Measurements from ENCODE around the gene OR8I2.
"Not testable (repeated sequence)": the region's sequence is repeated elsewhere in the genome, so short reads cannot be mapped to it uniquely, and the experiment has no call there.

The OR8I2 gene

GRCh38 chr11:56093008-56093407, at the start of gene OR8I2:
TSS of gene OR8I2 (plus strand) at chr11:56093308. CDS start at chr11:56093308, 0 bp downstream.
- H3K4me1 ChIP-seq (ENCODE audit: insufficient read depth, low read length): no peaks in the 10 kb centered on the region
- no peak within 1 kb of the TSS for H3K4me3 ChIP-seq (ENCODE audit: low read length)
- H3K9ac ChIP-seq (ENCODE audit: low read depth, low read length): no peak within 1 kb of the TSS
- H3K36me3 ChIP-seq (ENCODE audit: insufficient read depth, low read depth, low read length): no peaks in the 10 kb centered on the region
- H3K27ac ChIP-seq (ENCODE audit: low read length): no peak within 1 kb of the TSS
- H3K27me3 ChIP-seq (ENCODE audit: insufficient read depth, low read length): no peaks in the 10 kb centered on the region
- no peaks in the 10 kb centered on the region for H3K9me3 ChIP-seq (ENCODE audit: insufficient read depth, low read depth, low read length)

- no peaks in the 10 kb centered on the region for H3K36me3 ChIP-seq (ENCODE audit: insufficient read depth, low read depth, low read length)
- H3K9me3 ChIP-seq (ENCODE audit: insufficient read depth, low read depth, low read length): no peaks in the 10 kb centered on the region
- no peak overlapping the region for H3K9ac ChIP-seq (ENCODE audit: low read depth, low read length)
- H3K4me1 ChIP-seq (ENCODE audit: insufficient read depth, low read length): no peaks in the 10 kb centered on the region
- H3K27ac ChIP-seq (ENCODE audit: low read length): no peak overlapping the region
- no peaks in the 10 kb centered on the region for H3K27me3 ChIP-seq (ENCODE audit: insufficient read depth, low read length)
- H3K4me3 ChIP-seq (ENCODE audit: low read length): no peak overlapping the region
Observed at GRCh38 chr11:56045538-56045937, 47.6 kb upstream of the OR8I2 start.

- no peak overlapping the region for H3K4me3 ChIP-seq (ENCODE audit: low read length)
- no peaks in the 10 kb centered on the region for H3K36me3 ChIP-seq (ENCODE audit: insufficient read depth, low read depth, low read length)
- H3K27me3 ChIP-seq (ENCODE audit: insufficient read depth, low read length): no peaks in the 10 kb centered on the region
- no peak overlapping the region for H3K9ac ChIP-seq (ENCODE audit: low read depth, low read length)
- H3K9me3 ChIP-seq (ENCODE audit: insufficient read depth, low read depth, low read length): no peaks in the 10 kb centered on the region; the same call in 1 of the 2 replicates
- H3K27ac ChIP-seq (ENCODE audit: low read length): no peak overlapping the region
- no peaks in the 10 kb centered on the region for H3K4me1 ChIP-seq (ENCODE audit: insufficient read depth, low read length)
Observed at GRCh38 chr11:56048480-56048879, 44.6 kb upstream of the OR8I2 start.

- no peaks in the 10 kb centered on the region; the same call in 1 of the 2 replicates for H3K9me3 ChIP-seq (ENCODE audit: insufficient read depth, low read depth, low read length)
- H3K36me3 ChIP-seq (ENCODE audit: insufficient read depth, low read depth, low read length): no peaks in the 10 kb centered on the region
- H3K4me3 ChIP-seq (ENCODE audit: low read length): no peak overlapping the region
- H3K4me1 ChIP-seq (ENCODE audit: insufficient read depth, low read length): no peaks in the 10 kb centered on the region
- no peak overlapping the region for H3K27ac ChIP-seq (ENCODE audit: low read length)
- no peak overlapping the region for H3K9ac ChIP-seq (ENCODE audit: low read depth, low read length)
- no peaks in the 10 kb centered on the region for H3K27me3 ChIP-seq (ENCODE audit: insufficient read depth, low read length)
Observed at GRCh38 chr11:56049487-56049886, 43.6 kb upstream of the OR8I2 start.

- H3K9me3 ChIP-seq (ENCODE audit: insufficient read depth, low read depth, low read length); H3K36me3 ChIP-seq (ENCODE audit: insufficient read depth, low read depth, low read length); H3K27me3 ChIP-seq (ENCODE audit: insufficient read depth, low read length); H3K9ac ChIP-seq (ENCODE audit: low read depth, low read length); H3K27ac ChIP-seq (ENCODE audit: low read length): not testable (repeated sequence)
- H3K4me3 ChIP-seq (ENCODE audit: low read length): peak overlapping the region; percentile 47
- H3K4me1 ChIP-seq (ENCODE audit: insufficient read depth, low read length): peaks cover 19% of the 10 kb centered on the region
Observed at GRCh38 chr11:56056366-56056765, 36.7 kb upstream of the OR8I2 start.

GRCh38 chr11:56057661-56058237, 35.4 kb upstream of the OR8I2 start:
- Histone ChIP-seq H3K4me3 (ENCODE audit: low read length) (peak overlapping the region; percentile 47; the same call in 1 of the 2 replicates), H3K4me1 (ENCODE audit: insufficient read depth, low read length) (peaks cover 19% of the 10 kb centered on the region), H3K9ac (ENCODE audit: low read depth, low read length) (peak overlapping the region; percentile 32; the same call in 1 of the 2 replicates)
- not testable (repeated sequence) for H3K9me3 ChIP-seq (ENCODE audit: insufficient read depth, low read depth, low read length); H3K27ac ChIP-seq (ENCODE audit: low read length); H3K36me3 ChIP-seq (ENCODE audit: insufficient read depth, low read depth, low read length); H3K27me3 ChIP-seq (ENCODE audit: insufficient read depth, low read length)

GRCh38 chr11:56058260-56058780, 34.8 kb upstream of the OR8I2 start:
- not testable (repeated sequence) for H3K27me3 ChIP-seq (ENCODE audit: insufficient read depth, low read length); H3K27ac ChIP-seq (ENCODE audit: low read length); H3K4me3 ChIP-seq (ENCODE audit: low read length); H3K9me3 ChIP-seq (ENCODE audit: insufficient read depth, low read depth, low read length); H3K36me3 ChIP-seq (ENCODE audit: insufficient read depth, low read depth, low read length)
- Histone ChIP-seq H3K4me1 (ENCODE audit: insufficient read depth, low read length) (peaks cover 19% of the 10 kb centered on the region), H3K9ac (ENCODE audit: low read depth, low read length) (peak overlapping the region; percentile 32; the same call in 1 of the 2 replicates)

- Histone ChIP-seq H3K9me3 (ENCODE audit: insufficient read depth, low read depth, low read length) (no peaks in the 10 kb centered on the region), H3K9ac (ENCODE audit: low read depth, low read length) (no peak overlapping the region), H3K4me1 (ENCODE audit: insufficient read depth, low read length) (no peaks in the 10 kb centered on the region), H3K4me3 (ENCODE audit: low read length) (no peak overlapping the region), H3K27ac (ENCODE audit: low read length) (no peak overlapping the region), H3K36me3 (ENCODE audit: insufficient read depth, low read depth, low read length) (no peaks in the 10 kb centered on the region), H3K27me3 (ENCODE audit: insufficient read depth, low read length) (no peaks in the 10 kb centered on the region)
Observed at GRCh38 chr11:56066980-56067379, 26.1 kb upstream of the OR8I2 start.

- no peak overlapping the region for H3K27ac ChIP-seq (ENCODE audit: low read length)
- no peaks in the 10 kb centered on the region for H3K27me3 ChIP-seq (ENCODE audit: insufficient read depth, low read length)
- H3K4me1 ChIP-seq (ENCODE audit: insufficient read depth, low read length): no peaks in the 10 kb centered on the region
- H3K9me3 ChIP-seq (ENCODE audit: insufficient read depth, low read depth, low read length): no peaks in the 10 kb centered on the region
- no peaks in the 10 kb centered on the region for H3K36me3 ChIP-seq (ENCODE audit: insufficient read depth, low read depth, low read length)
- H3K4me3 ChIP-seq (ENCODE audit: low read length): no peak overlapping the region
- H3K9ac ChIP-seq (ENCODE audit: low read depth, low read length): no peak overlapping the region
Observed at GRCh38 chr11:56089697-56090096, 3.4 kb upstream of the OR8I2 start.

GRCh38 chr11:56103210-56103737, 10.2 kb downstream of the OR8I2 start, which contains the start of gene OR8H2:
TSS of gene OR8H2 (plus strand) at chr11:56103687. CDS start at chr11:56105043, 1,356 bp downstream.
- H3K36me3 ChIP-seq (ENCODE audit: insufficient read depth, low read depth, low read length): no peaks in the 10 kb centered on the region
- no peaks in the 10 kb centered on the region for H3K27me3 ChIP-seq (ENCODE audit: insufficient read depth, low read length)
- no peaks in the 10 kb centered on the region for H3K9me3 ChIP-seq (ENCODE audit: insufficient read depth, low read depth, low read length)
- H3K4me3 ChIP-seq (ENCODE audit: low read length): no peak within 1 kb of the TSS
- H3K9ac ChIP-seq (ENCODE audit: low read depth, low read length): no peak within 1 kb of the TSS
- no peaks in the 10 kb centered on the region for H3K4me1 ChIP-seq (ENCODE audit: insufficient read depth, low read length)
- no peak within 1 kb of the TSS for H3K27ac ChIP-seq (ENCODE audit: low read length)

GRCh38 chr11:56122073-56122472, 29.0 kb downstream of the OR8I2 start, which contains the start of gene OR8H3:
TSS of gene OR8H3 (plus strand) at chr11:56122373. CDS start at chr11:56122373, 0 bp downstream.
- Histone ChIP-seq H3K9me3 (ENCODE audit: insufficient read depth, low read depth, low read length) (no peaks in the 10 kb centered on the region), H3K4me1 (ENCODE audit: insufficient read depth, low read length) (no peaks in the 10 kb centered on the region), H3K36me3 (ENCODE audit: insufficient read depth, low read depth, low read length) (no peaks in the 10 kb centered on the region), H3K27me3 (ENCODE audit: insufficient read depth, low read length) (no peaks in the 10 kb centered on the region), H3K4me3 (ENCODE audit: low read length) (no peak within 1 kb of the TSS), H3K27ac (ENCODE audit: low read length) (no peak within 1 kb of the TSS), H3K9ac (ENCODE audit: low read depth, low read length) (no peak within 1 kb of the TSS)

GRCh38 chr11:56140151-56140661, 47.1 kb downstream of the OR8I2 start, which contains the start of gene OR8J3:
TSS of gene OR8J3 (minus strand) at chr11:56140201. CDS start at chr11:56137718, 2,483 bp downstream.
- Histone ChIP-seq H3K9me3 (ENCODE audit: insufficient read depth, low read depth, low read length) (no peaks in the 10 kb centered on the region), H3K27me3 (ENCODE audit: insufficient read depth, low read length) (no peaks in the 10 kb centered on the region), H3K36me3 (ENCODE audit: insufficient read depth, low read depth, low read length) (no peaks in the 10 kb centered on the region), H3K9ac (ENCODE audit: low read depth, low read length) (no peak within 1 kb of the TSS), H3K4me1 (ENCODE audit: insufficient read depth, low read length) (no peaks in the 10 kb centered on the region), H3K4me3 (ENCODE audit: low read length) (no peak within 1 kb of the TSS), H3K27ac (ENCODE audit: low read length) (no peak within 1 kb of the TSS)
